Limb (tissue), 2 donors: ENCODE results near the gene COL6A3.

Experiments used
- DNase-seq, 2 donors: peaks; one replicate each; pipeline ENCODE4 v3.0.0-alpha.2; 2016; ENCODE audit errors: extremely low spot score in 2 of 2

Gene COL6A3, protein sequence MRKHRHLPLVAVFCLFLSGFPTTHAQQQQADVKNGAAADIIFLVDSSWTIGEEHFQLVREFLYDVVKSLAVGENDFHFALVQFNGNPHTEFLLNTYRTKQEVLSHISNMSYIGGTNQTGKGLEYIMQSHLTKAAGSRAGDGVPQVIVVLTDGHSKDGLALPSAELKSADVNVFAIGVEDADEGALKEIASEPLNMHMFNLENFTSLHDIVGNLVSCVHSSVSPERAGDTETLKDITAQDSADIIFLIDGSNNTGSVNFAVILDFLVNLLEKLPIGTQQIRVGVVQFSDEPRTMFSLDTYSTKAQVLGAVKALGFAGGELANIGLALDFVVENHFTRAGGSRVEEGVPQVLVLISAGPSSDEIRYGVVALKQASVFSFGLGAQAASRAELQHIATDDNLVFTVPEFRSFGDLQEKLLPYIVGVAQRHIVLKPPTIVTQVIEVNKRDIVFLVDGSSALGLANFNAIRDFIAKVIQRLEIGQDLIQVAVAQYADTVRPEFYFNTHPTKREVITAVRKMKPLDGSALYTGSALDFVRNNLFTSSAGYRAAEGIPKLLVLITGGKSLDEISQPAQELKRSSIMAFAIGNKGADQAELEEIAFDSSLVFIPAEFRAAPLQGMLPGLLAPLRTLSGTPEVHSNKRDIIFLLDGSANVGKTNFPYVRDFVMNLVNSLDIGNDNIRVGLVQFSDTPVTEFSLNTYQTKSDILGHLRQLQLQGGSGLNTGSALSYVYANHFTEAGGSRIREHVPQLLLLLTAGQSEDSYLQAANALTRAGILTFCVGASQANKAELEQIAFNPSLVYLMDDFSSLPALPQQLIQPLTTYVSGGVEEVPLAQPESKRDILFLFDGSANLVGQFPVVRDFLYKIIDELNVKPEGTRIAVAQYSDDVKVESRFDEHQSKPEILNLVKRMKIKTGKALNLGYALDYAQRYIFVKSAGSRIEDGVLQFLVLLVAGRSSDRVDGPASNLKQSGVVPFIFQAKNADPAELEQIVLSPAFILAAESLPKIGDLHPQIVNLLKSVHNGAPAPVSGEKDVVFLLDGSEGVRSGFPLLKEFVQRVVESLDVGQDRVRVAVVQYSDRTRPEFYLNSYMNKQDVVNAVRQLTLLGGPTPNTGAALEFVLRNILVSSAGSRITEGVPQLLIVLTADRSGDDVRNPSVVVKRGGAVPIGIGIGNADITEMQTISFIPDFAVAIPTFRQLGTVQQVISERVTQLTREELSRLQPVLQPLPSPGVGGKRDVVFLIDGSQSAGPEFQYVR (N-terminal part only)

DNA sequence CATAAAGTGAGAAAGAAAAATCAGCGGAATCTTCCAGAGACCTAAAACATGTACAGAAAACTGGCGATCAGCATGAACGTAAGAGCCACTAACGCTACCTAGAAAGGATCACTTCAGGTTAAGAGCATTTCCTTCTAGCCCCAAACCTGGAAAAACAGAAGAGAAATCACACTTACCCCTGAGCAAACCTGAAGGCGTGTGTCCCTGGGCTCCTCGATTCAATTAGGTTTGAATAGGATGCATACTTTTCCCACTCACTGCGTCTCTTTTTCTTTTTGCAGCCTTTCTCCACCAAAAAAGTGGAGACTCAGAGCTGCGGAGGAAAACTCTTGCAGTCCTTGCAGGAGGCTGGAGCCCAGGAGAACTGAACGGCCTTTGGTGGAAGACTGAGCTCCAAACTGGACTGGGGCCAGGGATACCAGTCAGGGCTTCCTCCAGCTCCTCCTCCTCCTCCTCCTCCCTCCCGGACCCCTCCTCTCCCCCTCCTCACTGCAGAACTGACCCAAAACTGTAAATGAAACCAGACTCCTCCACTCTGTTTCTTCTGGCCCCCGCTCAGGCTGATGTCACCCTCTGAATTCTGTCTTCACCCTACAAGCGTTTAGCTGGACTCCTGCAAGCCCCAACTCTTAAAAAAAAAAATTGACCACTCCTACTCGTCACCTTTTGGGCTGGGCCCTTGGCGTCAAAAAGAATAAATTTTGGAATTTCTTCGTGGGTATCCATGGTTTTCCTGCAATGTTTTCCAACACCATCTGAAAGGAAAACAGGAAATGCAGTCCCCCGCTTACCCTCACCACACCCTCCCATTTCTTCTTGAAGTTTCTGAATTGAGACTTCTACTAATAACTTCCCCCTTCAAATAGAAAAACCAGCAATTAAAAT is at the start of gene COL6A3:
TSS of gene COL6A3 (minus strand) at position 388 of the 885 bp plus-strand sequence. CDS start 17,347 bp downstream, outside the sequence.
- DNase-seq = peak; percentile 85 to 90

DNA sequence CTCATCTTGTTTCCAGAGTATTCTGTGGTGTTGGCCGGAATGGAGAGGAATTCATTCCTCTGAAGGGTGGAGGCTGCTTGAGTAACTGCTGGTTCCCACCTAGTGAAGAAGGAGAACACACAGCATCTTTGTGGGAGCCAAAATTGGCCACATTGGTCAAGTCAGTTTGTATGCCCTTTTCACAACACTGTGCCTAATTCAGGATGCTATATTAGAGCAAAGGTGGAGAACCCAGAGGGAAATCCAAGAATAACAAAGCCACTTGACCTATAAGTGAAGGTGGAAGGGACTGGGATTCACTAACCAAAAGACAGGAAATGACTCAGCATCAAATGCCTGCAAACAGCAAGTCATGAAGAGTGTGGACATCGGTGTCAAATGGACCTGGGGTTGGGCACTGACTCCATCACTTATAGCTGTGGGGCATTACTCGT is 45.8 kb upstream of the COL6A3 start:
- no peak for DNase-seq

DNA sequence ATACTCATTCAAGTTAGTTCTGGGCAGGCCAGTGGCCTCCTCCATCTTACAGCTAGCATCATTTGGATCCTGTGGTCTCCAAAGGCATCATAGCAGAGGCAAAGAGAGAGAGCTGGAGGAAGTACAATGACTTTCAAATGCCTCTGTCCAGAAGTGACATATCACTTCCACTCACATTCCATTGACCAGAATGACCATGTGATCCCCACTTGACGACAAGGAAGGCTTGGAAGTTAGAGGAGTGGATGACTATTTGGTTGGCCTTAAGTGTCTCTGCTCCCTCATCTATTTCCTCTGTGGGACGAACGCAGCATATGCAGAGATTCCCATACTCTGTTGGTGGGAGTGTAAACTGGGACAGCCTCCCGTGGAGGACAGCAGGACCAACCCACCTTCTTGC is 45.3 kb upstream of the COL6A3 start:
- DNase-seq = no peak

DNA sequence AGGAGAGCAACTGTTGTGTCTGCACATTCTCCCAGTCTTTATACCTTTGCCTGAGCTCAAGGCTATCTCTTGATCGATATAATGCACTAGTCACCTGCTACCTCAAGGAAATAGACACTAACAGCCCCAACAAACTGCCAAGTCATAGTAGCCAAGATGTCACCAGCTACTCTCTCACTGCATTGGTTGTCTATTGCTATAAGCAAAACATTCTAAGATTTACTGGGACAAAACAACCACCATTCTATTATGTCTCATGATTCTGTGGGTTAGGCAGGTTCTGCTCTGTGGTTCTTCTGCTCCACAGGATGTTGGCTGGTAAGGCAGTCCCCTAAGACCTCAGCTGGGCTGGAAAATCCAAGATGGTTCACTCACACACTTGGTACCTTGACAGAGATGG is 44.6 kb upstream of the COL6A3 start:
- no peak for DNase-seq

DNA sequence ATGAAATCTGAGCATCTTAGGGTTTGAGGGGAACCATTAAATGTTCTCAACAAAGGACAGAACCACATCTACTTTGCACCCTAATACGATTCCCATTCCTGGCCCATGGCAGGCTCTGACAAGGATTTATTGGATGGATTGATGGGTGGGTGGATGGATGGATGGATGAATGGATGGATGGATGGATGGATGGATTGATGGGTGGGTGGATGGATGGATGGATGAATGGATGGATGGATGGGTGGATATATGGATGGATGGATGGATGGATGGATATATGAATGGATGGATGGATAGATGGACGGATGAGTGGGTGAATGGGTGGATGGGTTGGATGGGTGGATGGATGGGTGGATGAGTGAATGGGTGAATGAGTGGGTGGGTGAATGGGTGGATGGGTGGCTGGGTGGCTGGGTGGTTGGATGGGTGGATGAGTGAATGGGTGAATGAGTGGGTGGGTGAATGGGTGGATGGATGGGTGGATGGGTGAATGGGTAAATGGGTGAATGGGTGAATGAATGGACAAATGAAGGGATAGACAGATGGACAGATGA is 43.5 kb upstream of the COL6A3 start:
- no peak for DNase-seq

DNA sequence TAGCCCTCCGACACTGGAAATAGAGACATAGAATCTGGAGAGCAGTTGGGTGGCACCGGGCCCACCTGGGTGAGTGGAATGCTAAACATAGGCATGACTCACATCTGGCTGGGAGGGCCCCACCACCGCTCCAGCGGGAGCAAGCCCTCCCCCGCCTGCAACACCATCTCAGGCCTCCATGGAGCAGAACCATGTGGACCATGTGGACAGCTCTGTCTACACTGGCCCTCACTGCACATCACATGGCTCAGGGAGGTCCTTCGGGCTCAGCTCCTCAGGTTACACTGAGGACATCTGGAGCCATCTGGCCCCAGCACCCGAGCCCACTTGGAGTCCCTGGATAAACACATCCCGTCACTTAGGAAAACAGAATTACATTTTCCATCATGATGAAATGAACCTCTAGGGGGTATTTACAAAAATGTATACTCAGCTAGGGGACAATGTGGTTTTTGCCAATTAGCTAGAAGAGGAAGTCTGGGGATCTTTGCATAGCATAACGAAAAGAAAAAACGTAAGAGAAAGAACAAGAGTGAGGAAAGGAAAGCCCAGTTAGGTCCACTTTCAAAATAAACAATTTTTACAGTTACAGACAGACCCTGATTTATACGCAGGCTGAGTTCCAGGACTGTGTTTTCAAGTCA is 42.4 kb upstream of the COL6A3 start:
- DNase-seq = peak; percentile 40 to 66

DNA sequence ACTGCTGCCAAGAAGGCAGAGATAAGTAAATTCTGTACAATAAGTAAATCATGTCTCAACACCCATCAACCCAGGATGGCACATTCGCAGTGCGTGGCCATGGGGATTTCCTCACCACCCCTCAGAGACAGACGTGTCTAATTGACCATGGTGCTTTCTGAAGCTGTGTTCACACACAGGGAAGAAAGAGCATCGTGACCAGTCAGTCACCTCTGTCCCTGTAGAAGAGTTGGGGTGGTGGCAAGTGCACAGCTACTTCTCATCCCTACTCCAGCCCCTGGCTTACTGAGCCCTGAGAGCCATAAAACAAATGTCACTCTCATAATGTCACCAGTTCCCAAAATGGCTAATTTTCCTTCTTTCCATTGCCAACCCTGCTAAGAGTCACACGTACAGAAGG is 41.8 kb upstream of the COL6A3 start:
- no peak for DNase-seq

DNA sequence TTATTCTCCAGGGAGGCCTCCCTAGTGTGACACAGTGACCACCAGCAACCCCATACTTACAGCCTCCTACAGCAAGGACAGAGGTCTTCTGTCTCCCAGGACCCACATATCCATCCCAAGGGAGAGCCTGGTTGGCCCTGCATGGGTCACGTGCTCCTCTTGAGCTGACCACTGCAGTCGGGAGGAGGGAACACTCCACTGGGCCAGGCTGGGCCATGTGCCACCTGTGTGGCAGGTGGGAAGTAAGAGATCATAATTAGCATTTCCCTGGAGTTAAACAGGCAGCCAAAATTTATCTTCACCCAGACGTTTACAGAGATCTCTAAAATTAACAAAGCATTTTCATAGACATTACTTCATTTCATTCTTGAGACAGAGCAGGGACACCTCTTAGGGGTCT is 39.7 kb upstream of the COL6A3 start:
- DNase-seq = no peak

DNA sequence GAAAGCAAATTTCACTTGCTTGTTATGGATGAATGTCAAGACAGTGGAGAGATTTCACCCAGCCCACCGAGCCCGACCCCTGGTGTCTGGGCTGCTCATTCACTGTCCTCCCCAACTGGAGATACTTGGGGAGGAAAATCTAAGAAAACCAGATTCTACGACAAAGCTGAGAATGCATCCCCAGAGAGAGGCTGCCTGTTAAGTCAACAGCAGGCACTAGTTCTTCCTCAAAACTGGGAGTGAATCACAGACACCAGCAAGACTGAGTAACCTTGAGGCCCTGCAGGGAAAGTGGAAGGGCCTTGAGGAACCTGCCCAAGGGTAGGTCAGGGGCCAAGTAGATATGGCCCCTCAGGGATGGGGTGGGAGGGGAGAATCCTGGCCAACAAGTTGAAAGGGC is 38.9 kb upstream of the COL6A3 start:
- no peak for DNase-seq

DNA sequence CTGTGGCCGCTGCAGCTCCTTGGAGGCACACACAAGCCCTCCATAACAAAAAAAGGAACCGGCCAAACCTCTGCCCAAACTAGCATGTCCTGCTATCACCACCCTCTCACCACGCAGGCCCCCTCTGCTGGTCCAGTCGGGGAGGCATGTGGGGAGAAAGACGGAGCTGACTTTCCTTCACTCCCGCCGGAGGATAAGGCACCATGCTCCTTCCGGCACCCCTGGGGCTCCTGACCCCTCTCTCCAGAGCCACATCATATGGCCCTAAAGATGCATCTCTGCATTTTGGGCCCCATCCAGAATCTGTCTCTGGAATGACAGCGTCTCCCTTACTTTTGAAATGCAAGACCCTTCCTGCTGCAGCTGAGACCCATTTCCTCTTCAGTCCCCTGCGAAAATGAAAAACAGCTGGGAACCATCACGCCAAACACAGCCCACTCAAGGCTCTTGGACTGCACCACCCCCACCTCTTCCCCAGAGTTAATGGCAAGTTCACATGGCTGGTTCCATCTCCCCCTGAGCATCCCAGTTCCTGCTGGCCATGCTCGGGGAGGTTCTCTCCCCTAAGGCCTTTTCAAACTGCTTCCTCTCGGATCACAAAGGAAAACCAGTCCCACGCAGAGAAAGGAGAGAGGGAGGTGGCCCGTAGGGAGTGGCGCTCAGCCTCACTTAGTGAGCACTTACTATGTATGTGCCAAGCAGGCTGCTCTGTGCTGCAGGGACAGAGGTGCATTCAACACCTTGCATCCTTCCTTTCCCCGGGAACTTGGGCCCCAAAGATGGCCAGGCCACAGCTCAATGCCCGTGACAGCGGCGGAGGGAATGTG is 37.9 kb upstream of the COL6A3 start:
- peak in 1 of 2 donors; percentile 60 for DNase-seq

DNA sequence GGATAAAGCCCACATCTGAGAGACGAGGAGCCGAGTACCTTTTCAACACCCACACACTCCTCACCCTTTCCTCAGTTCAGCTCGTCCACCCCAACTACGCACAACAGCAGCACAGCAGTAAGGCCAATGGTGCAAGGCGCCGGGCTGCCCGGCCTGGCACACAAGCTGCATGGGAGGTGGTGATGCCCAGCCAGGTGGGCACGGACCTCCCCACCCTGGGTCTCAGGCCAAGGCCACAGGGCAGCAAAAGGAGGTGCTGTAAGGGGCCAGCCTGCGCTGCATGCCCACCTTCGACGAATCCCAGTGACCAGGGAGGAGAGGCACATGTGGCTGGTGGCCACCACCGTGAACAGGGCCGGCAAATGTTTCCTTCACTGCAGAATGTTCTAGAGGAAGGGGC is 36.6 kb upstream of the COL6A3 start:
- no peak for DNase-seq

DNA sequence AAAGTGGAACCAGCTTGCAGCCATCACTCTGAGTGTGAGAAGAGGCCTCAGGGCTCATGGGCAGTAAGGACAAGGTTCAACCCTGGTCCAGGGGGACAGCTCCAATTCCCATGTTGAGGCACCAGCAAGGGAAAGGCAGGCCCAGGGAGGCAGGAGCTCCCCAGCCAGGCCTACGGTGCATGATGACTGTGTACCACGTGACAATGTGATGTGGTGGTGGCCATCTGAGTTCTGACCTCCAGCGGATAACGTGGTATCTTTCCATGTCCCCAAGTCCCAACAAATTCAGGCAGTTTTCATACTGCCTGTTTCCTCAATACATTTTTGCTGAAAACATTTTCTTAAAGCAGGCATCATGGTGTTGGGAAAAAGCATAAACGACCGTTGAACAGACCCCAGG is 36.1 kb upstream of the COL6A3 start:
- no peak for DNase-seq

DNA sequence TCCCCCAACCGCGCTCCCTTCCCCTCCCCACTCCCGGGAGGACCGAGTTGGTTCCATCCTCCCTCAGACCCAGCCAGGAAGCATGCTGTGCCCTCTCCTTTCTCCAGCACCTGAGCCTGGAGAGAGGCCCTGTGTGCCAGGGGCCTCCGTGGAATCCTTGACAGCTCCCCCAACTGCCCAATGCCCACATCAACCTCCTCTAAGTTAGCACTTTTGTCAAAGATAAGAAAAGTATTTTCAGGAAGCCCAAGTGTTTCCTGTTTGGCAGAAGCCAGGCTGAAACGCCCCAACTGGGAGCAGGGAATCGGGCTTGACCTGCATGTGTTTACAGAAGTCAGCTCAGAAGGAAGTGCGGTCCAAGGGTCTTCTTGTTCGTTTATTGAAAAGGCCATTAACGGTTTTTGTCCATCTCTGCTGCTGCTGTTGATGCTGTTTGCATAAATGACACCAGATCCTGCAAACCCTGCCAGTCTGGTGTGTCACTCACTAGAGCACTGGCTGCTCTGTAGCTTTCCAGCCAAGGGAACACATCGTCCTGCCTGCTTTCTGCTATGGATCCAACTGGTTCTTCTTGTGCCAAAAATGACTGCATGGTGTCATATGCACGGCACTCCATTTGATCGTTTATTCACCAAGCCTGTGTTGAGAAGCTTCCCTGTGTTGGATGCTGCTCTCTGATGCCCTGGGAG is 35.4 kb upstream of the COL6A3 start:
- DNase-seq = no peak

DNA sequence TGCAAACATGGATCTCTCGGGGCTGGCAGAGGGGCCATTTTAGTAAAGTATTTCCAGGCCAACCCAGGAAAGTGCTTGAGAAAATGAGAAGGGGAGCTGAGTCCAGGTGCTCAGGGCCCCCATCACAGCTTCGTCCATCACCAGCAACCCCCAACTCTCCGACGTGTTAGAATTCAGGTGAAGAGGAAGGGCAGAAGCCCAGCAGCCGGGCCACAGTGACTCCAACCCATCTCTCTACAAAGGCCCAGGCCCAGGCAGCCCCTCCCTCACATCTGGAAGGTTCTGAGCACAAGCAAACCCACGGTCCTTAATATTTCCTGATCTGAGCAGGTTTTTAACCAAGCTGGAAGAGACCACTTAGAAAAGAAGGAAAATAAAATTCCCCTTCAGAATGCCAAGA is 34.7 kb upstream of the COL6A3 start:
- no peak for DNase-seq

DNA sequence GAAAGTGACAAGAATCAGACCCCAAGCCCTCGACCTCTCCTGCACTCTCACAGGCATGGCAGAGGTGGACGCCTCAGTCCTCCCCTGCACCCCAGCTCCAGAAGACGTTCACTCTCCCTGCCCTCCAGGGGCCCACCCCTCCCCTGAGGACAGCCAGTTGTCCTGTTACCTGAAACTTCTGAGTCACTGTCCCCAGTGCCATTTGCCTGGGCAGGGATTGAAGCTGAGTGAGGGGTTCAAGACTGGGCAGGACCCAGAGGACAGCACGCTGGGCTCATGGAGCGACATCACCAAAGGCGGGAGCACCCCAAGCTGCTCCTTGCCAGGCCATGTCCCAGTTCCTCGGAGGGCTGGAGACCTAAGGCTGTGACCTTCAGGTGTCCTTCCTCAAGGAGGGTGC is 34.2 kb upstream of the COL6A3 start:
- no peak for DNase-seq

DNA sequence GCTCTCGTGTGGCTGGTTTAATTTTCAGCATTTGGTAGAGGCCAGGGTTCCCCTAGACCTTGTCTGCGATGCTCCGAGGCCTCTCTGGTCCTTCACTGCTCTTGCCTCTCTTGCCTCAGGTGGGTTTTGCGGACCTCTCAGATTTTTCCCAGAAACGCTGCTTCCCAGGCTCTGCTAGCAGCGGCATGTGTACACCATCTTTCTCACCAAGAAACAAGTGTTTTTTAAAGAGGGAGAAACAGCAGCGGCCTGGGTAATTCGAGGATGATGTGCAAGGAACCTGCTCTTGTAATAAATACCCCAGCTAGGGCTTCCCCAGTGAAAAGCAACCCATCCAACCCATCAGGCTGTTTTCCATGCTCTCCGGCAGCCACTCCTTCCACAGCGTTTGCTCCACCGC is 33.5 kb upstream of the COL6A3 start:
- no peak for DNase-seq

DNA sequence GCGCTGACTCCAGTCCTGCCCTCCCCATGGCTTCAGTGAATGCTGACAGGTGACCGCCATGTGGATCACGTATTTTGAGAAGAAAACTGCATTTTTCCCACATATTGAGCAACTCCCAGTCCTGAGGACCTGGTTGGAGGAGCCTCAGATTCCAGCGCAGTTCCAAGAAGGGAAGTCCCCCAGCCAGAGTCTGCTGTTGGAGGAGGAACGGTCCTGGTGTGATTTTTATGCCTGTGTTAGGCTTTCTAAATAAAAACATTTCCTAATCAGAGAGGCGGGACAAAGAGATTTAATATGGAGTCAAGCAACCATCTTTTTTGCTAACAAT is 32.3 kb upstream of the COL6A3 start:
- no peak for DNase-seq

DNA sequence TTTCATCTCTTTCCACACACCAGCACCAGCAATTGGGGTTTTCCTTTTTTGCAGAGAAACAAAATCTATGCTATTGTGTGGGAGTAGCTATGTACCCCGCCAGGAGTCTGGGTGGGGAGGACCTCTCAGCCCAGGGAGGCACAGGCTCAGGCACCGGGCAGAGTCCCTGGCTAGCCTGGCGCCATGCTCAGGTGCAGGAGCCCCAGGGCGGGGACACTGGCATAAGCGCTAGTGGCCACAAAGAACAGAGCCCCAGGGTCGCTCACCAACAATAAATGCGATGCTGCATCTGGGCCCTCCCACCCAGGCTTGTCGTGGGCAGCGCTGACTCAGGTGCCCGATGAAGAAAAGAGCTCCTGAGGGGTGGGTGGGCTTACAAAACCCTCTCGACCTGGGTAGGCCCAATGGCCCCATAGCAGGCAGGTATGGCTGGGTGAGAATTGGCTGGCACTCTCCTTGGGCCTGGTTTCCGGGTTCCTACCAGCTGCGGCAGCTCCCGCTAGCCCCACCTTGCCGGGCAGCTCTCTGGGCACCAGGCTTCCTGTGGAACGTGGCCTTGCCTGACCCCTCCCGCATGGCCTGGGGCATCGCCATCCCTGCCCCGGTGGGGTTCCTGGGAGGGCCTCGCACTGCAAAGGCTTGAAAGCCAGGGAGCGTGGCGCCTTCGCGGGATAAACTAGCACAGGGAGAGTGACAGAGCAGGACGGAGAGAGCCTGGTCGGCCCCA is 31.8 kb upstream of the COL6A3 start:
- DNase-seq = no peak
